Measurements from ENCODE around the gene ITGA11. TPM values are rescaled to one million over a fixed set of nuclear protein-coding genes. Genes with fewer than 3 reads are reported as not detected.

ITGA11 gene
- total RNA-seq, 2 experiments from 2014 or later, result under 0.01 TPM; not detected in 1

DNA sequence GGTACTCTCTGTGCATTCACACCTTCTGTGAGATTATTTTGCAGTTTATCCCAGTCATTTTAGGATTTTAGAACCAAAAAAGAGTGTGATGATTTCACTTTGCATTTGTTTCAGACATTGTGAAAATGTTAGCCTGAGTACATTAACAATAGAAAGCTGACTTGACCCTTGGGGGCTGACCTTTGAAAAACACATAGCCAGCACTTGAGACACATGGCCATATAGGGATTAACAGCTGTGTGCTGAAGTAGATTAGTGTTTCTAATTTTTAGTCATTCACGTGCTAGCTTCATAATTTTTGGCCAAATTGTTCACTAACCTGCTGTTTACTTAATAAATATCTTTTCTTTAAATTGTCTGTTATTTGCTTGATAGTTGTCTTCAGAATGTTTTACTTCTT lies 151.0 kb downstream of the ITGA11 start:
- intact Hi-C loops (cut with micrococcal nuclease; ENCODE audit: unreplicated experiment), result no loop called here
- Histone ChIP-seq H3K4me1 (ENCODE audit: insufficient read depth, low read length, poor library complexity, severe bottlenecking) (peaks cover 33% of the 10 kb centered on the region), H3K4me3 (ENCODE audit: low read depth, low read length, poor library complexity, severe bottlenecking) (peak overlapping the region; percentile 82), H3K36me3 (ENCODE audit: insufficient read depth, low read length) (peaks cover 46% of the 10 kb centered on the region), H3K9me2 (ENCODE audit: insufficient read depth, low read length) (no peaks in the 10 kb centered on the region), H3K27ac (ENCODE audit: low read depth, low read length, poor library complexity, severe bottlenecking) (no peak overlapping the region), H3K4me2 (ENCODE audit: low read length) (peak overlapping the region; percentile 95), H4K20me1 (ENCODE audit: insufficient read depth, low read length) (peaks cover 35% of the 10 kb centered on the region), H2AFZ (ENCODE audit: low read length) (no peak overlapping the region), H3K9me3 (ENCODE audit: low read length) (peaks cover 14% of the 10 kb centered on the region; the same call in 1 of the 2 replicates), H3K79me2 (ENCODE audit: insufficient read depth, low read depth, low read length) (peaks cover 76% of the 10 kb centered on the region)
- ChIA-PET POLR2A (interaction anchor here (0.7 to 1.3 kb wide), 5 partner anchors 8 to 1252 kb away, joined by 3 to 6 read pairs (median 4); no protein-coding TSS in a partner anchor), CTCF (ENCODE audit: unreplicated experiment) (interaction anchor here (0.5 to 1.1 kb wide), 2 partner anchors 8 to 48 kb away, joined by 3 to 5 read pairs; no protein-coding TSS in a partner anchor)
- no peak for TF ChIP-seq EZH2phosphoT487 (IDR thresholded peaks at IDR 0.05; ENCODE audit: borderline replicate concordance, low read depth, low read length)
- TF ChIP-seq, protein P1, sequence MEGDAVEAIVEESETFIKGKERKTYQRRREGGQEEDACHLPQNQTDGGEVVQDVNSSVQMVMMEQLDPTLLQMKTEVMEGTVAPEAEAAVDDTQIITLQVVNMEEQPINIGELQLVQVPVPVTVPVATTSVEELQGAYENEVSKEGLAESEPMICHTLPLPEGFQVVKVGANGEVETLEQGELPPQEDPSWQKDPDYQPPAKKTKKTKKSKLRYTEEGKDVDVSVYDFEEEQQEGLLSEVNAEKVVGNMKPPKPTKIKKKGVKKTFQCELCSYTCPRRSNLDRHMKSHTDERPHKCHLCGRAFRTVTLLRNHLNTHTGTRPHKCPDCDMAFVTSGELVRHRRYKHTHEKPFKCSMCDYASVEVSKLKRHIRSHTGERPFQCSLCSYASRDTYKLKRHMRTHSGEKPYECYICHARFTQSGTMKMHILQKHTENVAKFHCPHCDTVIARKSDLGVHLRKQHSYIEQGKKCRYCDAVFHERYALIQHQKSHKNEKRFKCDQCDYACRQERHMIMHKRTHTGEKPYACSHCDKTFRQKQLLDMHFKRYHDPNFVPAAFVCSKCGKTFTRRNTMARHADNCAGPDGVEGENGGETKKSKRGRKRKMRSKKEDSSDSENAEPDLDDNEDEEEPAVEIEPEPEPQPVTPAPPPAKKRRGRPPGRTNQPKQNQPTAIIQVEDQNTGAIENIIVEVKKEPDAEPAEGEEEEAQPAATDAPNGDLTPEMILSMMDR (conservative IDR thresholded peaks at IDR 0.05; ENCODE audit: low read length), result no peak
- no peak for DNase-seq (ENCODE audit: low spot score)
- BruUV-seq (replicated peaks), result no TSS peak

DNA sequence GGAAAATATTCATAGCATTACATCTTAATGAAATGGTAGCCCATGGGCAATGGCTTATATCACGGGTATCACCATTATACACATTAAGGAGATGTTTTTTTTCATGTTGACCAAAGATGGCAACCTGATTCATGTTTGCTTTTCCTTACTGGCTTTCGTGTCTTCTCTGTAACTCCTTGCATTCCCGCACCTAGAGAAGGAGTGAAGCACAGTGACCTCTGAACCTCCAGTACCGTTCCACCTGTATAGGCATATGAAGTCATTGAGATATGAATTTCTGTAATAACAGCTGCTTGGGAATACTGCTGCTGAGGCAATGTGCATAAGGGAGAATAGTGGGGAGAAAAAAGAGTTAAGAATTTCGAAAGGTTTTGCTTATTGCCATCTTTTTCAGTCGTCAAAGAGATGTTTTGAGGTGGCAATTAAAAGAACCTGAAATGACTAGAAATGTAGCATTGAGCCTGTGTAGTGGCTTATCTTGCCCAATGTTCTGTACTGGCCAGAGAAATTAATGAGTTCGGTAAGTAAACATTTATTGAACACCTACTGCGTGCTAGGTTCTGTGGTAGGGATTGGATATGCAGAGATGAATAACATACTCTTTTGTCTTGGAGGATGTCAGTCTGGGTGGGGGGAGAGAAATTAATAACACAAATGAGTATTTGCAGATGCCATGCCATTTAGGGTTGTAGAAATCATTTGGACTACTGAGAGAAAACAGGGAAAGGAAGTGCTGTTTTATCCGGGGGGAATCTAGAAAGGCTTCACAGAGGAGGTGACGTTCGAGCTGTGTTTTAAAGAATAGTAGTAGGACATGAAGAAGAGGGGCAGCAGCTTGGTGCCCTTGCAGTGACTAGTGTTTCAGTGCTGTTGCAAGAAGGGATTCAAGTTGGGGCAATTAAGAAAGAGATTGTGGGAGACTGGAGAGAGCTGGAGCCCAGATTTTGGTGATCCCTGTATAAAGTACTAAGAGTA lies 151.9 kb downstream of the ITGA11 start:
- H3K4me1 ChIP-seq (ENCODE audit: insufficient read depth, low read length, poor library complexity, severe bottlenecking), result peaks cover 33% of the 10 kb centered on the region
- CTCF ChIA-PET (ENCODE audit: unreplicated experiment), result interaction anchor here (1.1 kb wide), 1 partner anchor 9 kb away, joined by 5 read pairs; no protein-coding TSS in a partner anchor

More for the DNA sequence above, 151.9 kb downstream of the ITGA11 start:
- Histone ChIP-seq H3K9me2 (ENCODE audit: insufficient read depth, low read length) (no peaks in the 10 kb centered on the region), H3K79me2 (ENCODE audit: insufficient read depth, low read depth, low read length) (peaks cover 67% of the 10 kb centered on the region), H3K27ac (ENCODE audit: low read depth, low read length, poor library complexity, severe bottlenecking) (no peak overlapping the region), H3K36me3 (ENCODE audit: insufficient read depth, low read length) (peaks cover 36% of the 10 kb centered on the region), H3K9me3 (ENCODE audit: low read length) (peaks cover 9% of the 10 kb centered on the region; the same call in 1 of the 2 replicates), H3K4me2 (ENCODE audit: low read length) (peak overlapping the region; percentile 95), H2AFZ (ENCODE audit: low read length) (no peak overlapping the region), H3K4me3 (ENCODE audit: low read depth, low read length, poor library complexity, severe bottlenecking) (peak overlapping the region; percentile 82), H4K20me1 (ENCODE audit: insufficient read depth, low read length) (peaks cover 31% of the 10 kb centered on the region)
- no TSS peak for BruUV-seq (replicated peaks)
- intact Hi-C loops (cut with micrococcal nuclease; ENCODE audit: unreplicated experiment), result loop anchor here (2.0 to 5.0 kb wide), 3 partner anchors 19 to 498 kb away; partner anchors contain the start of gene CLN6
- no peak for DNase-seq (ENCODE audit: low spot score)
- TF ChIP-seq, protein P1 (conservative IDR thresholded peaks at IDR 0.05; ENCODE audit: low read length), result no peak
- no peak for TF ChIP-seq EZH2phosphoT487 (IDR thresholded peaks at IDR 0.05; ENCODE audit: borderline replicate concordance, low read depth, low read length)
- POLR2A ChIA-PET, result interaction anchor here (0.6 to 1.3 kb wide), 7 partner anchors 9 to 1252 kb away, joined by 3 to 6 read pairs (median 4); no protein-coding TSS in a partner anchor
